Testis (tissue), 3 donors: ENCODE measurements around the gene KHDC4. TPM values are rescaled to one million over a fixed set of nuclear protein-coding genes. Genes with fewer than 3 reads are reported as not detected.
A peak's percentile ranks its signal among the peaks of the same experiment; 100 is the strongest.

ENCODE experiments used
- DNase-seq: peaks from one replicate; pipeline ENCODE4 v3.0.0-alpha.2; 2019
- H3K27ac ChIP-seq, 2 donors: fragments of 200-600 bp; sonication (generic); one replicate each; pipeline ENCODE4 v1.5.1; 2019
- H3K27me3 ChIP-seq: fragments of 200-600 bp; sonication (generic); one replicate; pipeline ENCODE4 v1.5.1; 2019
- H3K36me3 ChIP-seq: fragments of 200-600 bp; sonication (generic); one replicate; pipeline ENCODE4 v1.5.1; 2017; ENCODE audit warnings: low read depth; ENCODE audit errors: missing control alignments
- H3K4me1 ChIP-seq: fragments of 200-600 bp; sonication (generic); one replicate; pipeline ENCODE4 v1.5.1; 2019
- H3K4me3 ChIP-seq, 2 donors: fragments of 200-600 bp; sonication (generic); one replicate each; pipeline ENCODE4 v1.5.1; 2017 to 2019
- H3K9me3 ChIP-seq: fragments of 200-600 bp; sonication (generic); one replicate; pipeline ENCODE4 v1.5.1; 2017
- CTCF ChIP-seq, 3 experiments: fragments of 450-650 bp in 2 of 3; fragments of 200-600 bp in 1 of 3; sonication (generic) in 1 of 3; IDR thresholded peaks; one replicate each; pipeline ENCODE4 v1.5.1; 2016 to 2019; ENCODE audit warnings: antibody characterized with exemption in 3 of 3, mild to moderate bottlenecking in 2 of 3, moderate library complexity in 1 of 3
- POLR2A ChIP-seq: fragments of 450-650 bp; IDR thresholded peaks from one replicate; pipeline ENCODE4 v1.6.1; 2017; ENCODE audit warnings: antibody characterized with exemption, mild to moderate bottlenecking, moderate library complexity
- WGBS, 2 donors: methylation state at CpG; one replicate each; pipeline ENCODE4 v1.1.5; 2018; 5-methylcytosine and 5-hydroxymethylcytosine counted together
- intact Hi-C: fragments of 100-400 bp; cut with DNase I; formaldehyde crosslinking; loops from one replicate; pipeline ENCODE4 v1.15.1; 2023; ENCODE audit warnings: low total_unique reads
- polyA plus RNA-seq: library from polyadenylated mRNA; stranded (reverse); fragments of 350-450 nt; fragmentation: Illumina TruSeq; extraction: RNeasy Lipid Tissue Mini Kit (QIAGEN cat#74804); gene quantifications from one replicate; pipeline ENCODE4 v1.2.3, GENCODE V29; 2014; ENCODE audit warnings: low read depth, low replicate concordance; ENCODE audit not compliant: insufficient read depth
- total RNA-seq, 2 donors: library from RNA; depleted of rRNA; stranded (reverse); fragments of >200 nt; gene quantifications; one replicate each; pipeline ENCODE4 v1.2.3, GENCODE V29; 2016

KHDC4 gene
- total and polyA plus RNA-seq, 3 donors from 2014 or later, result 45.5 to 95.3 (median 84.5) TPM

GRCh38 chr1:155941845-155942531 is 7.8 kb upstream of the KHDC4 start:
- Histone ChIP-seq H3K9me3 (no peaks in the 10 kb centered on the region), H3K27me3 (no peaks in the 10 kb centered on the region), H3K36me3 (no peaks in the 10 kb centered on the region), H3K4me1 (peaks cover 24% of the 10 kb centered on the region), H3K4me3 (no peak overlapping the region), H3K27ac (no peak overlapping the region)
- no peak for DNase-seq
- TF ChIP-seq POLR2A (no peak), CTCF (IDR thresholded peaks at IDR 0.05) (no peak)
- intact Hi-C loops, result no loop called here
- 91 to 95% methylated on average over 7 to 26 of the region's 29 CpGs for WGBS, 2 donors

- DNase-seq, result no peak
- peak within 1 kb of the TSS; percentile 61 to 63 for H3K27ac ChIP-seq
- no peaks in the 10 kb centered on the region for H3K36me3 ChIP-seq
- intact Hi-C loops, result no loop called here
- 61 to 71% methylated on average over 11 of the region's 11 CpGs for WGBS, 2 donors
- no peaks in the 10 kb centered on the region for H3K9me3 ChIP-seq
- TF ChIP-seq CTCF (IDR thresholded peaks at IDR 0.05) (no peak), POLR2A (no peak)
- no peak within 1 kb of the TSS for H3K4me3 ChIP-seq
- no peaks in the 10 kb centered on the region for H3K27me3 ChIP-seq
- H3K4me1 ChIP-seq, result peaks cover 24% of the 10 kb centered on the region
Observed at GRCh38 chr1:155940993-155941844, 7.0 kb upstream of the KHDC4 start, which contains the start of gene RXFP4. Gene RXFP4 (plus strand): TSS chr1:155941638. CDS start chr1:155941710, 72 bp downstream.

- peaks cover 24% of the 10 kb centered on the region for H3K4me1 ChIP-seq
- 28 to 47% methylated on average over 4 of the region's 4 CpGs for WGBS, 2 donors
- peak overlapping the region; percentile 61 to 63 for H3K27ac ChIP-seq
- peak; percentile 49 for DNase-seq
- H3K4me3 ChIP-seq, result no peak overlapping the region
- intact Hi-C loops, result no loop called here
- H3K9me3 ChIP-seq, result no peaks in the 10 kb centered on the region
- H3K36me3 ChIP-seq, result no peaks in the 10 kb centered on the region
- TF ChIP-seq CTCF (IDR thresholded peaks at IDR 0.05) (no peak), POLR2A (no peak)
- H3K27me3 ChIP-seq, result no peaks in the 10 kb centered on the region
Observed at GRCh38 chr1:155940482-155940992, 6.3 kb upstream of the KHDC4 start.

DNA sequence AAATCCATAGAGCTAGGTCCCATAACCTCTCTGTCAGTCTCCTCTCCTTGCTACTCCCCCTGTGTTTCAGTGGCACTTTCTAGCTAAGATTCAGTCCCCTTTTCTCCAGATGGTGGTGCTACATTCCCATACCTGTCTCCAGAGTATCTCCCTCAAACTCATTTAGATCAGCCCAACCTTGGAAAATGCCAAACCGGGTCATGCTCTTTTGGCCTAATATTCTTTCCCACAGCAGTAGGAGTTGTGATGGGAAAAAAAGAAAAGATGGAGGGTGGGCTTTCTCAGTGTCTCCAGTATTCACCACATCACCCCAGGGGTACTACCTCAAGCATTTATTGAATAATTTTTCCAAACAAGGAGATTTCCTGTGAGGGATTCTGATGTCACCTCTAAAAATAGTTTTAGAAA is 4.0 kb upstream of the KHDC4 start:
- intact Hi-C loops, result no loop called here
- Histone ChIP-seq H3K4me3 (no peak overlapping the region), H3K27ac (peak overlapping the region in 1 of 2 donors; percentile 42), H3K4me1 (peaks cover 32% of the 10 kb centered on the region), H3K36me3 (no peaks in the 10 kb centered on the region), H3K27me3 (no peaks in the 10 kb centered on the region), H3K9me3 (no peaks in the 10 kb centered on the region)
- peak; percentile 40 for DNase-seq
- 0% methylated on average over 1 of the region's 1 CpG for whole genome bisulfite sequencing, 2 donors
- TF ChIP-seq POLR2A, result no peak
- peak; percentile 20 to 31 (median 27) for TF ChIP-seq CTCF (IDR thresholded peaks at IDR 0.05)
